GM23248 (cell line): ENCODE data around the gene GP1BA. TPM values are rescaled to one million over a fixed set of nuclear protein-coding genes. Genes with fewer than 3 reads are reported as not detected.

Source experiments
- DNase-seq: peaks from one replicate; pipeline ENCODE4 v3.0.0-alpha.2; 2015
- H2AFZ ChIP-seq: fragments of 200-600 bp; sonication (generic); 2 replicates; pipeline ENCODE4 v1.6.1; 2016; ENCODE audit warnings: antibody characterized with exemption
- H3F3A ChIP-seq: fragments of 200-600 bp; sonication (generic); 2 replicates; pipeline ENCODE4 v1.6.1; 2016; ENCODE audit warnings: mild to moderate bottlenecking, antibody characterized with exemption, mixed run types; ENCODE audit not compliant: insufficient read depth
- H3K27ac ChIP-seq: fragments of 200-600 bp; sonication (generic); 2 replicates; pipeline ENCODE4 v1.5.1; 2016; ENCODE audit warnings: mild to moderate bottlenecking
- H3K27me3 ChIP-seq: fragments of 200-600 bp; sonication (generic); replicated peaks from 2 replicates; pipeline ENCODE4 v1.6.1; 2016; ENCODE audit warnings: mild to moderate bottlenecking; ENCODE audit not compliant: insufficient read depth
- H3K36me3 ChIP-seq: fragments of 200-600 bp; sonication (generic); 2 replicates; pipeline ENCODE4 v1.6.1; 2016; ENCODE audit warnings: low read depth, mild to moderate bottlenecking
- H3K4me1 ChIP-seq: fragments of 200-600 bp; sonication (generic); 2 replicates; pipeline ENCODE4 v1.6.1; 2016; ENCODE audit warnings: mild to moderate bottlenecking; ENCODE audit not compliant: insufficient read depth
- H3K4me2 ChIP-seq: fragments of 200-600 bp; sonication (generic); one replicate; pipeline ENCODE4 v1.6.1; 2016; ENCODE audit warnings: mild to moderate bottlenecking; ENCODE audit not compliant: unreplicated experiment
- H3K4me3 ChIP-seq: fragments of 200-600 bp; sonication (generic); 2 replicates; pipeline ENCODE4 v1.5.1; 2016; ENCODE audit warnings: mild to moderate bottlenecking
- H3K79me2 ChIP-seq: fragments of 200-600 bp; sonication (generic); 2 replicates; pipeline ENCODE4 v1.6.1; 2016; ENCODE audit warnings: mild to moderate bottlenecking; ENCODE audit not compliant: insufficient read depth
- H3K9ac ChIP-seq: fragments of 200-600 bp; sonication (generic); 2 replicates; pipeline ENCODE4 v1.6.1; 2016; ENCODE audit warnings: mild to moderate bottlenecking
- H3K9me2 ChIP-seq: fragments of 200-600 bp; sonication (generic); 2 replicates; pipeline ENCODE4 v1.6.1; 2016; ENCODE audit warnings: mixed run types, mild to moderate bottlenecking, moderate library complexity; ENCODE audit not compliant: insufficient read depth
- H3K9me3 ChIP-seq: fragments of 200-600 bp; sonication (generic); one replicate; pipeline ENCODE4 v1.6.1; 2017; ENCODE audit warnings: low read depth
- H4K20me1 ChIP-seq: fragments of 200-600 bp; sonication (generic); 2 replicates; pipeline ENCODE4 v1.6.0; 2016; ENCODE audit not compliant: insufficient read depth
- EZH2 ChIP-seq: fragments of 200-600 bp; sonication (generic); IDR thresholded peaks from 2 replicates; pipeline ENCODE4 v1.6.1; 2018; ENCODE audit warnings: antibody characterized with exemption, mild to moderate bottlenecking; ENCODE audit not compliant: insufficient read depth, poor library complexity, severe bottlenecking
- EZH2phosphoT487 ChIP-seq: fragments of 200-600 bp; sonication (generic); IDR thresholded peaks from 2 replicates; pipeline ENCODE4 v1.6.1; 2018; ENCODE audit warnings: antibody characterized with exemption, moderate library complexity, mild to moderate bottlenecking, low read depth; ENCODE audit not compliant: insufficient read depth
- WGBS, 2 experiments: methylation state at CpG; one replicate each; pipeline ENCODE4 v1.1.6; 2015 to 2017; ENCODE audit warnings: low lambda C conversion rate in 2 of 2, low coverage in 1 of 2; ENCODE audit errors: missing lambda C conversion rate in 2 of 2; 5-methylcytosine and 5-hydroxymethylcytosine counted together
- in situ Hi-C: fragments of 300-500 bp; cut with MboI; formaldehyde crosslinking; loops from 2 replicates; pipeline ENCODE4 v1.15.0; 2020
- polyA plus RNA-seq: library from polyadenylated mRNA; unstranded; fragments of >200 nt; fragmentation: Nextera tagmentation; extraction: Ambion mirVana; gene quantifications from 2 replicates; pipeline ENCODE4 v1.2.1, GENCODE V29; 2016
- total RNA-seq: library from RNA; depleted of rRNA; stranded (reverse); fragments of >200 nt; shearing (Covaris generic); gene quantifications from 2 replicates; pipeline ENCODE4 v1.2.3, GENCODE V29; 2014

GP1BA gene
- total and polyA plus RNA-seq, 2 experiments from 2014 or later, result 0.18 TPM; not detected in 1

GRCh38 chr17:4944163-4944553 is 12.1 kb downstream of the GP1BA start:
- no peak for TF ChIP-seq EZH2
- in situ Hi-C loops, result no loop called here
- H4K20me1 ChIP-seq, result peaks cover 6% of the 10 kb centered on the region; the same call in 1 of the 2 replicates
- peak overlapping the region; percentile 91 for H3K27ac ChIP-seq
- no peaks in the 10 kb centered on the region for H3K9me2 ChIP-seq
- no peaks in the 10 kb centered on the region for H3K27me3 ChIP-seq
- H3K4me2 ChIP-seq, result no peak overlapping the region
- H3K9me3 ChIP-seq, result no peaks in the 10 kb centered on the region
- no peak overlapping the region for H3K4me3 ChIP-seq
- DNase-seq, result no peak
- peaks cover 11% of the 10 kb centered on the region for H3K36me3 ChIP-seq
- peaks cover 23% of the 10 kb centered on the region for H3K4me1 ChIP-seq
- peaks cover 60% of the 10 kb centered on the region for H3F3A ChIP-seq
- H3K79me2 ChIP-seq, result peaks cover 81% of the 10 kb centered on the region
- H3K9ac ChIP-seq, result peak overlapping the region; percentile 83
- H2AFZ ChIP-seq, result no peak overlapping the region
- WGBS, 2 experiments, result 52 to 74% methylated on average over 3 of the region's 3 CpGs

- H3K27ac ChIP-seq, result peak overlapping the region; percentile 91
- no peaks in the 10 kb centered on the region for H3K27me3 ChIP-seq
- H3K79me2 ChIP-seq, result peaks cover 78% of the 10 kb centered on the region
- H3K4me2 ChIP-seq, result peak overlapping the region; percentile 57
- WGBS, 2 experiments, result 67 to 77% methylated on average over 8 of the region's 8 CpGs
- TF ChIP-seq EZH2phosphoT487, result no peak
- TF ChIP-seq EZH2, result no peak
- H3K4me1 ChIP-seq, result peaks cover 23% of the 10 kb centered on the region
- peaks cover 60% of the 10 kb centered on the region for H3F3A ChIP-seq
- no peaks in the 10 kb centered on the region for H3K9me3 ChIP-seq
- in situ Hi-C loops, result no loop called here
- H3K9me2 ChIP-seq, result no peaks in the 10 kb centered on the region
- H3K4me3 ChIP-seq, result peak overlapping the region; percentile 93
- H4K20me1 ChIP-seq, result peaks cover 6% of the 10 kb centered on the region; the same call in 1 of the 2 replicates
- no peak for DNase-seq
- H3K36me3 ChIP-seq, result peaks cover 11% of the 10 kb centered on the region
- no peak overlapping the region for H2AFZ ChIP-seq
- H3K9ac ChIP-seq, result peak overlapping the region; percentile 83
Measured at GRCh38 chr17:4944554-4945175, 12.6 kb downstream of the GP1BA start.

- peak overlapping the region; percentile 83 for H3K9ac ChIP-seq
- no peaks in the 10 kb centered on the region for H3K9me2 ChIP-seq
- H3F3A ChIP-seq, result peaks cover 59% of the 10 kb centered on the region
- H3K4me2 ChIP-seq, result peak overlapping the region; percentile 95
- H3K4me1 ChIP-seq, result peaks cover 23% of the 10 kb centered on the region
- no peak overlapping the region for H2AFZ ChIP-seq
- TF ChIP-seq EZH2phosphoT487 (no peak), EZH2 (no peak)
- 21 to 23% methylated on average over 7 of the region's 7 CpGs for WGBS, 2 experiments
- H3K9me3 ChIP-seq, result no peaks in the 10 kb centered on the region
- H4K20me1 ChIP-seq, result peaks cover 6% of the 10 kb centered on the region; the same call in 1 of the 2 replicates
- H3K27me3 ChIP-seq, result no peaks in the 10 kb centered on the region
- DNase-seq, result peak; percentile 96
- peaks cover 11% of the 10 kb centered on the region for H3K36me3 ChIP-seq
- H3K27ac ChIP-seq, result peak overlapping the region; percentile 91
- peaks cover 78% of the 10 kb centered on the region for H3K79me2 ChIP-seq
- in situ Hi-C loops, result no loop called here
- H3K4me3 ChIP-seq, result peak overlapping the region; percentile 93
Measured at GRCh38 chr17:4945176-4945943, 13.3 kb downstream of the GP1BA start.

GRCh38 chr17:4945944-4946280 is 13.8 kb downstream of the GP1BA start:
- Histone ChIP-seq H3K9me2 (no peaks in the 10 kb centered on the region), H4K20me1 (peaks cover 6% of the 10 kb centered on the region; the same call in 1 of the 2 replicates), H2AFZ (no peak overlapping the region), H3K4me3 (peak overlapping the region; percentile 93), H3K27me3 (no peaks in the 10 kb centered on the region), H3F3A (peaks cover 58% of the 10 kb centered on the region), H3K9me3 (no peaks in the 10 kb centered on the region), H3K4me2 (peak overlapping the region; percentile 95), H3K27ac (peak overlapping the region; percentile 91), H3K36me3 (peaks cover 11% of the 10 kb centered on the region), H3K79me2 (peaks cover 74% of the 10 kb centered on the region), H3K9ac (peak overlapping the region; percentile 83), H3K4me1 (peaks cover 23% of the 10 kb centered on the region)
- peak; percentile 23 for DNase-seq
- in situ Hi-C loops, result no loop called here
- TF ChIP-seq EZH2, result no peak
- no peak for TF ChIP-seq EZH2phosphoT487
- 31 to 51% methylated on average over 3 to 4 of the region's 4 CpGs for WGBS, 2 experiments
